ENCODE data around the gene INPP5D.

Gene INPP5D

GRCh38 chr2:233023007-233023760, 37.0 kb upstream of the INPP5D start:
- TF ChIP-seq, protein P1, sequence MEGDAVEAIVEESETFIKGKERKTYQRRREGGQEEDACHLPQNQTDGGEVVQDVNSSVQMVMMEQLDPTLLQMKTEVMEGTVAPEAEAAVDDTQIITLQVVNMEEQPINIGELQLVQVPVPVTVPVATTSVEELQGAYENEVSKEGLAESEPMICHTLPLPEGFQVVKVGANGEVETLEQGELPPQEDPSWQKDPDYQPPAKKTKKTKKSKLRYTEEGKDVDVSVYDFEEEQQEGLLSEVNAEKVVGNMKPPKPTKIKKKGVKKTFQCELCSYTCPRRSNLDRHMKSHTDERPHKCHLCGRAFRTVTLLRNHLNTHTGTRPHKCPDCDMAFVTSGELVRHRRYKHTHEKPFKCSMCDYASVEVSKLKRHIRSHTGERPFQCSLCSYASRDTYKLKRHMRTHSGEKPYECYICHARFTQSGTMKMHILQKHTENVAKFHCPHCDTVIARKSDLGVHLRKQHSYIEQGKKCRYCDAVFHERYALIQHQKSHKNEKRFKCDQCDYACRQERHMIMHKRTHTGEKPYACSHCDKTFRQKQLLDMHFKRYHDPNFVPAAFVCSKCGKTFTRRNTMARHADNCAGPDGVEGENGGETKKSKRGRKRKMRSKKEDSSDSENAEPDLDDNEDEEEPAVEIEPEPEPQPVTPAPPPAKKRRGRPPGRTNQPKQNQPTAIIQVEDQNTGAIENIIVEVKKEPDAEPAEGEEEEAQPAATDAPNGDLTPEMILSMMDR (IDR thresholded peaks at IDR 0.05; ENCODE audit: borderline replicate concordance, insufficient read depth, low read depth, low read length) = no peak
- no peak overlapping the region for H3K4me3 ChIP-seq (ENCODE audit: low read depth, low read length)

DNA sequence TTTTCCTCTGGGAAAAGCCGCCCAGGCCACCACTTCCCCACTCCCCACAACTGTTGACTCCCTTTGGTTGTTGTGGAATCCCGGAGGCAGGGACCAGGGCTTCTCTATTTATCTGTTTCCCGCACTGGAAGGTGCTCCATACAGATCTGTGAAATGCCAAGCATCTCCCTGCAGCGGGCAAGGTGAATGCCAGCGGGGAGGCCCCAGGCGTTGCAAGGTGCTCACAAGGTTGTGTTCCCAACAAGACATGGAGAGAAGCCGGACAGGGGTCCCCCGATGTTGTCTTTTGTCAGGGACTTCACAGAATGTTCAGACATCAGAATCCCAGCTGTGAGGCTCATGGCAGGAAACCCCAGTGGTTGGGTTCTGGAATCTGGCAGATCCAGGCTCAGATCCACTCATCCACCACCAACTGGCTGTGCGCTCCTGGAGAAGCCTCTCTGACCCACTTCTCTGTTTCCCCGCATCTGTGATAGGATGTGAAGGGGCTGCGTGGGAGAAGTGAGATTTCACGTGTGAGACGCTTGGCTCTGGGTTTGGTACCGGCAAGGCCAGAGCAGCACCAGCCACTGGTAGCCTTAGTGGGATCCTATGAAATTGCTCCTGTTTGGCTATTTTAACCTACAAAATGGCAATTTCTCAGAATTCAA, 36.3 kb upstream of the INPP5D start:
- H3K4me3 ChIP-seq (ENCODE audit: low read depth, low read length) = no peak overlapping the region
- TF ChIP-seq, protein P1 (IDR thresholded peaks at IDR 0.05; ENCODE audit: borderline replicate concordance, insufficient read depth, low read depth, low read length) = no peak

DNA sequence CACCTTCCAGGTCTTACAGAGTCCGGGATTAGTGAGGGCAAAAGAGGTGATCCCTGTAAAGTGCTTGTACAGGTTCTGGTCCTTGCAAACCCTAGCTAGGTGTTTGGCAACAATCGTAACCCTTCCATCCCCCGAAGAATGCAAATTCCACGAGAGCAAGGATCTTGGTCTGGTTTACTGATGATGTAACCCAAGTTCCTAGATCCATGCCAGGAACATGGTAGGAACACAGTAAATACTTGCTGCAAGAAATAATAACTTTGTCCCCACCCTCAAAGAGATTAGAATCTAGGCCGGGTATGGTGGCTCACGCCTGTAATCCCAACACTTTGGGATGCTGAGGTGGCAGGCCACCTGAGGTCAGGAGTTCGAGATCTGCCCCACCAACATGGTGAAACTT, 34.4 kb upstream of the INPP5D start:
- TF ChIP-seq, protein P1 (IDR thresholded peaks at IDR 0.05; ENCODE audit: borderline replicate concordance, insufficient read depth, low read depth, low read length) = no peak
- H3K4me3 ChIP-seq (ENCODE audit: low read depth, low read length) = no peak overlapping the region

DNA sequence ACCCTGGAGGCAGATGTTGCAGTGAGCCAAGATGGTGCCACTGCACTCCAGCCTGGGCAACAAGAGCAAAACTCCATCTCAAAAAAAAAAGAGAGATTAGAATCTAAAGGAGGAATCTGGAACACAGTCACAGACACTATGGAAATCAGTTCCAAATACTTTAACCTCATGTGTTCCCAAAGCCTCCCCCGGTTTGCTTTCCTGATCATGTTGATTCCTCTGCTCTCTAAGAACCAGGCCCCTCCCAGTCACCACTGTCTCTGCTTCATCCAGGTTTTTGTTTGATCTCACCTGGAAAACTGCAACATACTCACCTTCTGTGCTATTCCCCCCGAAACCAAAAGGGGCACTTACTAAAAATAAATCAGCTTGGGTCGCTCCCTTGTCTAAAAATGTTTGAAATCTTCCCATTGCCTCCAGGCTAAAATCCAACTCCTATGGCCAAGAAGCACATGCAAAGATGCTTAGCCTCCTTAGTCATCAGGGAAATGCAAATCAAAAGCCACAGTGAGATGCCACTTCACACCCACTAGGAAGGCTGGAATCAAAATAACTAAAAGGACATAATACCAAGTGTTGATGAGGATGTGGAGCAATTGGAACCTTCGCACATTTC, 33.8 kb upstream of the INPP5D start:
- H3K4me3 ChIP-seq (ENCODE audit: low read depth, low read length) = no peak overlapping the region
- TF ChIP-seq, protein P1 (IDR thresholded peaks at IDR 0.05; ENCODE audit: borderline replicate concordance, insufficient read depth, low read depth, low read length) = no peak

DNA sequence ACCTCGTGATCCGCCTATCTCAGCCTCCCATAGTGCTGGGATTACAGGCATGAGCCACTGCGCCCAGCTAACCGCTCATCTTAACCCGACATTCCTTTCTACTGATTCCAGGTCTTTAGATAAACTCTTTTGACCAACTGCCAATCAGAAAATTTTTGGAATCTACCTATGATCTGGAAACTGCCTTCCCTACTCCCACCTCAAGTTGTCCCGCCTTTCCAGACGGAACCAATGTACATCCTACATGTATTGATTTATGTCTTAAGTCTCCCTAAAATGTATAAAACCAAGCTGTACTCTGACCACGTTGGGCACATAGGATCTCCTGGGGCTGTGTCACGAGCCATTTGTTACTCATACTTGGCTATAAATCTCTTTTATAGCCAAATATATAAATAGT, 30.8 kb upstream of the INPP5D start:
- H3K4me3 ChIP-seq (ENCODE audit: low read depth, low read length) = no peak overlapping the region
- TF ChIP-seq, protein P1 (IDR thresholded peaks at IDR 0.05; ENCODE audit: borderline replicate concordance, insufficient read depth, low read depth, low read length) = no peak

DNA sequence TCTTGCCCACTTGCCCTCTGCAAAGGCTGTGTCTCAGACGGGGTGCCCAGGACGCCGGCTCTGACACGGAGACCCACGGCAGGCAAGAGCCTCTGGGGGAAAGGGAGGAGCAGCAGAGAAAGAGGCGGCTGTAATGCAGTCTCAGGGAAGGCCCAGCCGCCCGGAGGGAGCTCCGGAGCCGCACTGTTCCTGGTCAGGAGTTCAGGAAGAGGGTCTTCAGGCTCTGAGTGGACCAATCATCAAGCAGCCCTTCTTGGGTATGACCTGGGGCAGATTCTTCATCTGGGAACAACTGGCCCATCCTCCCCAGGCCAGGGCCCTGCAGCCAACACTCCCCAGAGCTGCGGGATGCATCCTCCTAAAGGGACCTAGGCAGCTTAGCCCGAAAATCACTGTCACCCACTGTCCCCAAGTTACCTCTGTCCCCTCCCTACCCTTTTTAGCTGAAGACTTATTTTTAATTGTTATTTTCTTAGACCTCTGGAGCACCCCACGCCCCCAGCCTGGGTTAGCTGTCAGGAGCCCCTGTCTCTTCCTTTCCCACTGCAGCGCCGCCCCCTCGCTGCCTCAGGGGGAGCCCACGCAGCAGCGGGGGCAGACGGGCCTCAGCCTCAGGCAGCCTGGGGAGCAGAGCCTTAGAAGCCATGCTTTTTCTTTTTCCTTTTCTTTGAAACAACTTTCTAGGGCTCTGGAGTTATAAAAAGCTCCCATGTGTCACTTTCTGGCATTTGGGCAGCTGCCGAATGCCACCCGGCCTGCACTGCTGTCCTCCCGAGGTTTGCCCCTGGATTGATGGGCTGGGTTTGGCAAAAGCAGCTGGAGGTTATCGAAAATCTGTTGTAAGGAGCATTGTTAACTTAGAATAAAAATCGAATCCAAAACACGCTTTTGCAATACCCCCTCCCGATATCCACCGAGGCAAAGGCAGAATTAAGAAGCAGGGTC, 28.3 kb upstream of the INPP5D start:
- TF ChIP-seq, protein P1 (IDR thresholded peaks at IDR 0.05; ENCODE audit: borderline replicate concordance, insufficient read depth, low read depth, low read length) = no peak
- no peak overlapping the region for H3K4me3 ChIP-seq (ENCODE audit: low read depth, low read length)

All from GM12875 (cell line).